ENCODE data around the gene MALL.
"Not testable (repeated sequence)": the region's sequence is repeated elsewhere in the genome, so short reads cannot be mapped to it uniquely, and the experiment has no call there.

Gene MALL

DNA sequence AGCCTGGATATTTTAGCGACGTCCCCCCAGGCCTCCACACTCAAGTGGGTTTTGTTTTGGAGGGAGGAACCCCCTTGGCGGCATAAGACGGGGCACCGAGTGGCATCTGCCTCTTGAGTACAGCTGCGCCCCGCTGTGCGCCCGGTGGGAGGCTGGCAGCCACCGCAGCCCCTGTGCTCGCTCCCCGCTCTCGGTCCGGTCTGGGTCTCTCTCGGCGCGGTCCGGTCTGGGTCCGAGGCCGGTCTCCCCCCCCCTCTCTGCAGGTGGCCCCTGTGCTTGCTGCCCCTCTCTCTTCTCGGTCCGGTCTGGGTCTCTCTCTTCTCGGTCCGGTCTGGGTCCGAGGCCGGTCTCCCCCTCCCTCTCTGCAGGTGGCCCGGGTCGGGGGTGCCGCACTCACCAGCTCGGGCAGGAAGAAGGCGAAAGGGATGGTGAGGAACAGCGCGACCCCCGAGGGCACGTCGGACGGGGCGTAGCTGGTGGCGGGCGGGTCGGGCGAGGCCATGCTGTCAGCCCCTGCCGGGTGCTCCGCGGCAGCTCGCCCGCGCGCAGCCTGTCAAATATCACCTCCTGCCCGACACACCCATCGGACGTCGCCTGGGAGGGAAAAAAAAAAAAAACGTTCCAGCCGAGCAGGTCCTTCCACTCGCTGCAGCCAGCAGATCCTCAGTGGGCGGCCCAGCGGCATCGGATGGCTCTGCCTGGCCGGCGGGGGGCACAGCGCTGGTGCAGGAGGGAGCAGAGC lies at the start of gene MALL:
Gene MALL (minus strand): TSS at position 532 of the 742 bp plus-strand sequence. CDS start 30 bp downstream, at position 502.
- Histone ChIP-seq H3K27ac (ENCODE audit: low read length) (peak within 1 kb of the TSS; percentile 31), H3K4me3 (ENCODE audit: low read length in 2 of 2) (peak within 1 kb of the TSS in 1 of 2 donors; percentile 55), H3K36me3 (ENCODE audit: control insufficient read depth in 2 of 2, insufficient read depth in 2 of 2, low read length in 2 of 2) (no peaks in the 10 kb centered on the region), H3K27me3 (ENCODE audit: control insufficient read depth in 1 of 2, insufficient read depth in 2 of 2, low read length in 2 of 2) (peaks cover 32% of the 10 kb centered on the region in 2 donors), H3K9ac (ENCODE audit: low read length in 2 of 2) (no peak within 1 kb of the TSS), H3K4me1 (ENCODE audit: control insufficient read depth, insufficient read depth, low read length) (peaks cover 7% of the 10 kb centered on the region), H3K9me3 (ENCODE audit: control insufficient read depth in 2 of 2, low read length in 2 of 2) (no peaks in the 10 kb centered on the region)

DNA sequence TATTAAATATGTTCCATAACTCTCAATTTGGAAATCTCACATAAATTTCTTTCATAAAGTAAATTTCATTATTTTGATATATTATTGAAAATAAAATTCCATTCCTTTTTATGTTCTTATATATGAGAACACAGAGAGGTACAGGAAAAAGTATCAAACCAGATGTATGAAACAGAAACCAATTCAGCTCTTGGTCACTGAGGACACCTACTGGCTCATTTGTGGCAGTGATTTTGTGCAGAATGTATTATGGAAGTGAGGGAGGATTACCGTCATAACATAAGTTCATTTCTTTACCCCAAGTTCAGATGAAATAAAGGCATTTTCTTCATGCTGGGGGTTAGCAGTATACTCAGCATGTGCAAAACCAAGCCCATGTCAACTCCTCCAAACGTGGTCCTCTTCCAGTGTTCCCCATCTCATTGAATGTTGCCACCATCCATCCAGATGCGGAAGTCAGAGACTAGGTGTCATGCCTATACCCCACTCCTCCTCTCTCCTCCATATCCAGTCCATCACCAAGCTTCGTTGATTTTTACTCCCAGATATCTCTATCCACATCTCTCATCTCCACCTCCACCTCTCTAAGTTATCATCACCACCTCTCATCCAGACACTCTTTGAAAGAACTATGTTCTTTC lies 41.7 kb upstream of the MALL start:
- Histone ChIP-seq H3K36me3 (ENCODE audit: control insufficient read depth in 2 of 2, insufficient read depth in 2 of 2, low read length in 2 of 2) (peaks cover 0 to 2% of the 10 kb centered on the region in 2 donors), H3K27me3 (ENCODE audit: control insufficient read depth in 1 of 2, insufficient read depth in 2 of 2, low read length in 2 of 2) (no peaks in the 10 kb centered on the region), H3K4me3 (ENCODE audit: low read length in 2 of 2) (no peak overlapping the region), H3K9me3 (ENCODE audit: control insufficient read depth in 2 of 2, low read length in 2 of 2) (no peaks in the 10 kb centered on the region), H3K9ac (ENCODE audit: low read length in 2 of 2) (no peak overlapping the region), H3K4me1 (ENCODE audit: control insufficient read depth, insufficient read depth, low read length) (no peaks in the 10 kb centered on the region), H3K27ac (ENCODE audit: low read length) (no peak overlapping the region)

DNA sequence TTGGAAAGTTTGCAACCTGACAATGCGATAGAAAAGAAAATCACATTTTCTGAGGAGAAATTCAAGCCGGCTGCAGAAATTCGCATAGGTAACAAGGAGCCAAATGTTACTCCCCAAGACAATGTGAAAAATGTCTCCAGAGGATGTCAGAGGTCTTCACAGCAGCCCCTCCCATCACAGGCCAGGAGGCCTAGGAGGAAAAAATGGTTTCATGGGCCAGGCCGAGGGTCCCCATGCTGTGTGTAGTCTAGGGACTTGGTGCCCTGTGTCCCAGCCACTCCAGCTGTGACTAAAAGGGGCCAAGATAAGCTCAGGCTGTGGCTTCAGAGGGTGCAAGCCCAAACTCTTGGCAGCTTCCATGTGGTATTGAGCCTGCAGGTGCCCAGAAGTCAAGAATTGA lies 39.2 kb upstream of the MALL start:
- not testable (repeated sequence) for H3K9ac ChIP-seq (ENCODE audit: low read length in 2 of 2); H3K4me3 ChIP-seq (ENCODE audit: low read length in 2 of 2); H3K9me3 ChIP-seq (ENCODE audit: control insufficient read depth in 2 of 2, low read length in 2 of 2); H3K27me3 ChIP-seq (ENCODE audit: control insufficient read depth in 1 of 2, insufficient read depth in 2 of 2, low read length in 2 of 2); H3K4me1 ChIP-seq (ENCODE audit: control insufficient read depth, insufficient read depth, low read length); H3K36me3 ChIP-seq (ENCODE audit: control insufficient read depth in 2 of 2, insufficient read depth in 2 of 2, low read length in 2 of 2); H3K27ac ChIP-seq (ENCODE audit: low read length)

DNA sequence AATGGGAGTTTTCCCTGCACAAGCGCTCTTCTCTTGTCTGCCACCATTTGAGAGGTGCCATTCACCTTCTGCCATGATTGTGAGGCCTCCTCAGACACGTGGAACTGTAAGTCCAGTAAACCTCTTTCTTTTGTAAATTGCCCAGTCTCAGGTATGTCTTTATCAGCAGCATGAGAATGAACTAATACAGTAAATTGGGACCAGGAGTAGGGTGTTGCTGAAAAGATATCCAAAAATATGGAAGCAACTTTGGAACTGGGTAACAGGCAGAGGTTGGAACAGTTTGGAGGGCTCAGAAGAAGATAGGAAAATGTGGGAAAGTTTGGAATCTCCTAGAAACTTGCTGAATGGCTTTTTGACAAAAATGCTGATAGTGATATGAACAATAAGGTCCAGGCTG lies 38.6 kb upstream of the MALL start:
- not testable (repeated sequence) for H3K4me1 ChIP-seq (ENCODE audit: control insufficient read depth, insufficient read depth, low read length); H3K4me3 ChIP-seq (ENCODE audit: low read length in 2 of 2); H3K9me3 ChIP-seq (ENCODE audit: control insufficient read depth in 2 of 2, low read length in 2 of 2); H3K27me3 ChIP-seq (ENCODE audit: control insufficient read depth in 1 of 2, insufficient read depth in 2 of 2, low read length in 2 of 2); H3K9ac ChIP-seq (ENCODE audit: low read length in 2 of 2); H3K27ac ChIP-seq (ENCODE audit: low read length); H3K36me3 ChIP-seq (ENCODE audit: control insufficient read depth in 2 of 2, insufficient read depth in 2 of 2, low read length in 2 of 2)

DNA sequence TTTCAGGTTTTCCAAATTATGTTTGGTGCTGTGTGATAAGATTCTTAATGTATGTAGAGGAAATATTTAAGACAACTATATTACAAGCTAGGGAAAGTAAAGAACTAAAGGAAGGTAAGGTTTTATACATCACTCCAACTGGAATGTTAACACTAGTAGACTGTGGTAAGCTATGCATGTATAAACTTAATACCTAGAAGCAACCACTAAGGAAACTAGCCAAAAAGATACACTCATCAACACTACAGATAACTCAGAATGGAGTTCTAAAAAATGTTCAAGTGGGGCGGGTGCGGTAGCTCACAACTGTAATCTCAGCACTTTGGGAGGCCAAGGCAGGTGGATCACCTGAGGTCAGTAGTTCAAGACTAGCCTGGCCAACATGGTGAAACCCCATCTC lies 37.8 kb upstream of the MALL start:
- no peaks in the 10 kb centered on the region for H3K4me1 ChIP-seq (ENCODE audit: control insufficient read depth, insufficient read depth, low read length)
- H3K27ac ChIP-seq (ENCODE audit: low read length): no peak overlapping the region
- H3K27me3 ChIP-seq (ENCODE audit: control insufficient read depth in 1 of 2, insufficient read depth in 2 of 2, low read length in 2 of 2): no peaks in the 10 kb centered on the region
- no peaks in the 10 kb centered on the region for H3K36me3 ChIP-seq (ENCODE audit: control insufficient read depth in 2 of 2, insufficient read depth in 2 of 2, low read length in 2 of 2)
- H3K9ac ChIP-seq (ENCODE audit: low read length in 2 of 2): no peak overlapping the region
- H3K4me3 ChIP-seq (ENCODE audit: low read length in 2 of 2): no peak overlapping the region
- no peaks in the 10 kb centered on the region for H3K9me3 ChIP-seq (ENCODE audit: control insufficient read depth in 2 of 2, low read length in 2 of 2)

DNA sequence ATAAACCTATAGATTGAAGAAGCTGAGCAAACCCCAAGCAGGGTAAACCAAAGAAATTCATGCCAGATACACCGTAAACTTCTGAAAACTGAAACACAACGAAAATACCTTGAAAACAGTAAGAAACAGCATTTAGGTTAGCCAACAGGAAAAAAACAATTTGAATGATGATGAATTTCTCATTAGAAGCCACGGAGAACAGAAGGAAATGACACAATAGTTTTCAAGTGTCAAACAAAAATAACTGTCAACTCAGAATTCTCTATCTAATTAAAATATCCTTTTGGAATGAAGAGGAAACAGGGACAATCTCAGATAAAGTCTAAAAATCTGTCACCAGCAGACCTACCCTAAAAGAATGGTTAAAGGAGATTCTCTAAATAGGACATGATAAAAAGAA lies 37.3 kb upstream of the MALL start:
- Histone ChIP-seq H3K36me3 (ENCODE audit: control insufficient read depth in 2 of 2, insufficient read depth in 2 of 2, low read length in 2 of 2) (no peaks in the 10 kb centered on the region), H3K4me1 (ENCODE audit: control insufficient read depth, insufficient read depth, low read length) (no peaks in the 10 kb centered on the region), H3K9ac (ENCODE audit: low read length in 2 of 2) (no peak overlapping the region), H3K9me3 (ENCODE audit: control insufficient read depth in 2 of 2, low read length in 2 of 2) (no peaks in the 10 kb centered on the region), H3K4me3 (ENCODE audit: low read length in 2 of 2) (no peak overlapping the region), H3K27ac (ENCODE audit: low read length) (no peak overlapping the region), H3K27me3 (ENCODE audit: control insufficient read depth in 1 of 2, insufficient read depth in 2 of 2, low read length in 2 of 2) (no peaks in the 10 kb centered on the region)

DNA sequence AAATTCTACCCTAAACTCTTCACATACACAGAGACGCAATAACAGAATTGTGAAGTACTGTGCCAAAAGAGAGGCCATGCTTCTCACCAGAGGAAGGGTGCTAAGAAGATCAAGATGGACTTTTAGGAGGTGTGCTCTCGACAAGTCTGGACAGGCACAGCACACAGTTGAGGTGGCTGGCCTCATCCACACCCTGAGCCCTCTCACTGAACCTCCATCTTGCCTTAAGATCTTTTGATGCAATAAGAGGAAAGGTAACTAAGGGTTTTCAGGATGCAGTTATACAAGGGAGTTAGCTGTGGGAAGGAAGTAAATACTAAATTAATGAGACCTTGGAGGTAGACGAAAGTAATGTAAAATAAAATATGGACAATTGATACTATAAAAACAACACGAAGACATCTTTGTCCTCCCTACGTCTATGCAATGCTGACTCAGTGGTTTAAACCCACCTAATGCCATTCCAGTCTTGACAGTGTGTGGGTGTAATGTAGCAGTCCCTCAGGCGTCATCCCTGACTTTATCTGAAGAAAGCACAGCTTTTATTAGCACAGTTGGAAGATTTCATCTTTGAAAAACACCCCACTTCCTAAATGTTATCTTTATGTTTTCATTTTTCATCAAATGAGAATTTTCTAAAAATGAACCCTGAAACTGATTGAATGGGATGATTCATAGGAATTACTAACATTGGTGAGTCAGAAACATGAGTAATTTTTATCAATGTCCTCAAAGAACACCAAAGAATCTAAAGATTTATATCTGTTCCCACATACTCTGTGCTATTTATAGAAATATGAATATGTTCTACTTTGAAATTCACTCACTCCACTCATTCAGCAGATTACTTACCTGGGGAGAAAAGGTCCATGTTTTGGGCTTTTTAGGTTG lies 34.0 kb upstream of the MALL start:
- Histone ChIP-seq H3K27me3 (ENCODE audit: control insufficient read depth in 1 of 2, insufficient read depth in 2 of 2, low read length in 2 of 2) (no peaks in the 10 kb centered on the region), H3K9me3 (ENCODE audit: control insufficient read depth in 2 of 2, low read length in 2 of 2) (no peaks in the 10 kb centered on the region), H3K27ac (ENCODE audit: low read length) (no peak overlapping the region), H3K4me3 (ENCODE audit: low read length in 2 of 2) (no peak overlapping the region), H3K9ac (ENCODE audit: low read length in 2 of 2) (no peak overlapping the region), H3K4me1 (ENCODE audit: control insufficient read depth, insufficient read depth, low read length) (no peaks in the 10 kb centered on the region), H3K36me3 (ENCODE audit: control insufficient read depth in 2 of 2, insufficient read depth in 2 of 2, low read length in 2 of 2) (no peaks in the 10 kb centered on the region)

DNA sequence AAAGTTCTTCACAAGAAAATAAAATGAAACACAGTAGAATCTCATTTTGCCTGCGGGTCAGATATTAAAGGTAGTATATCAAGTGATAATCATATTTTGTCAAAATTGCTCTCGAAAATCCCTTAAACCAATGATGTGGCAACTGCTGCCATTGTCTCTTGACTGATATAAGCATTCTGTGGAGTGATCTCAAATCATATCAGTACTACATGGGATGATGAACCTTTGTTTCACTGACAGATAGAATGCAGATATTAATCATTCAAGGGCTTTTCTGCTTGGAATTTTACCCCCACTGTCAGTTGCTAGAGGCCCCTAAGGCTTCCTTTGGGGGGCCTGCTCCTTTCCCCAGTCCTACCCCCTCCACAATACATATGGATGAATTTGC lies 31.3 kb upstream of the MALL start:
- Histone ChIP-seq H3K4me1 (ENCODE audit: control insufficient read depth, insufficient read depth, low read length) (no peaks in the 10 kb centered on the region), H3K36me3 (ENCODE audit: control insufficient read depth in 2 of 2, insufficient read depth in 2 of 2, low read length in 2 of 2) (peaks cover 2 to 5% of the 10 kb centered on the region in 2 donors), H3K9me3 (ENCODE audit: control insufficient read depth in 2 of 2, low read length in 2 of 2) (no peaks in the 10 kb centered on the region), H3K4me3 (ENCODE audit: low read length in 2 of 2) (no peak overlapping the region), H3K27ac (ENCODE audit: low read length) (no peak overlapping the region), H3K27me3 (ENCODE audit: control insufficient read depth in 1 of 2, insufficient read depth in 2 of 2, low read length in 2 of 2) (no peaks in the 10 kb centered on the region), H3K9ac (ENCODE audit: low read length in 2 of 2) (no peak overlapping the region)

DNA sequence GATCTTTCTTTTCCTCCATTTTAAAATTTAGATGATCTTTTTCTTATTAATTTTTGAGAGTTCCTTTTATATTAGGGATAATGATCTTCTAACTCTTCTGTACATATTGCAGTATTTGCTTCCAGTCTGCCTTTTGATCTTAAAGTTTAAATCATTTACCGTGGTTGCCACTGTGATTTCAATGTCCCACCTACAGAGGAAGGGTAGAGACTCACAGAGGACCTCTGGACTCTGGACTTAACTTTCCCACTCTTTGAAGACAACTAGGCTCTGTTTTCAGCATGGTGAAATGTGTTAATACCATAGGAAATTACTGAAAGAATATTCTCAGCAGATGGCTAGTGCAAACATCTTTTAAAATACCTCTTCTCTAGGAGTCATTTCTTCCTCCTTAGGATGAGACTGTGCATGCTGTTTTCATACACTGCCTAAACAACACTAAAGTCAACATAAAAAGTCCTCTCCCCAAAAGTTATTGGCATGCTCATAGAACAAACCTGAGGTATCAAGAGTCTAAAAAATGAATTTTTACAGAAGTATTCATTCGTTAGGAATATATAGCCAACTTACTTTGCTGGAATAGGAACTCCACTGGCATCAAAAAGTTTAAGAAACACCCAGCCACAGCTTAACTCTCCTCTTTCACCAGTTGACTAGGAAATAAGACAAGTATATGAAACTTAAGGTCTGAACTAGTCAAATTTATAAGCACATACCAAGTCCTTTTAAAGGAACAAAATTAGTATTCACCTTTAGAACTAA lies 30.7 kb upstream of the MALL start:
- H3K36me3 ChIP-seq (ENCODE audit: control insufficient read depth in 2 of 2, insufficient read depth in 2 of 2, low read length in 2 of 2): peaks cover 2 to 5% of the 10 kb centered on the region in 2 donors

DNA sequence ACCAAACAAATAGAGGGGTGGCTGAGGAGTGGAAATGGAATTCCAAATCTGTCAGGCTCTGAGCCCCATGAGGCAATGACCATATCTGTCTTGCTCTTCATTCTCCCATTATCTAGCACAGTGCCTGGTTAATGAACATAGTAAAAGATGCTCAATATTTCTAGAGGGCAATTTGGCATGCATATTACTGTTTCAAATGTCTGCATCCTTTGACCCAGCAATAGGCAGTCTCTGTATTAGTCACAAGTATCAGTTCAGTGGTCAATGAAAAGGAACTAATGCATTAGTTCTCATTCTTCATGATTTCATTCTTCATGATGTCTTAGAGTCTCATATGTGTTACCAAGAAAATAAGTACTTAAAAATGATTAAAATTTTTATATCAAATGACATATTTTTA lies 28.4 kb upstream of the MALL start:
- Histone ChIP-seq H3K4me3 (ENCODE audit: low read length in 2 of 2) (no peak overlapping the region), H3K4me1 (ENCODE audit: control insufficient read depth, insufficient read depth, low read length) (no peaks in the 10 kb centered on the region), H3K36me3 (ENCODE audit: control insufficient read depth in 2 of 2, insufficient read depth in 2 of 2, low read length in 2 of 2) (peaks cover 2 to 5% of the 10 kb centered on the region in 2 donors), H3K9me3 (ENCODE audit: control insufficient read depth in 2 of 2, low read length in 2 of 2) (no peaks in the 10 kb centered on the region), H3K27me3 (ENCODE audit: control insufficient read depth in 1 of 2, insufficient read depth in 2 of 2, low read length in 2 of 2) (no peaks in the 10 kb centered on the region), H3K9ac (ENCODE audit: low read length in 2 of 2) (no peak overlapping the region), H3K27ac (ENCODE audit: low read length) (no peak overlapping the region)

More for the DNA sequence above, 30.7 kb upstream of the MALL start:
- H3K4me1 ChIP-seq (ENCODE audit: control insufficient read depth, insufficient read depth, low read length): no peaks in the 10 kb centered on the region
- no peaks in the 10 kb centered on the region for H3K27me3 ChIP-seq (ENCODE audit: control insufficient read depth in 1 of 2, insufficient read depth in 2 of 2, low read length in 2 of 2)
- no peak overlapping the region for H3K9ac ChIP-seq (ENCODE audit: low read length in 2 of 2)
- H3K4me3 ChIP-seq (ENCODE audit: low read length in 2 of 2): no peak overlapping the region
- no peaks in the 10 kb centered on the region for H3K9me3 ChIP-seq (ENCODE audit: control insufficient read depth in 2 of 2, low read length in 2 of 2)
- no peak overlapping the region for H3K27ac ChIP-seq (ENCODE audit: low read length)

All from stomach smooth muscle (tissue), 2 donors.